Activated CD8-positive, alpha-beta T cell treated with anti-CD3 and anti-CD28 coated beads, Interleukin-2, amount 10 ng/mL, durations not matched to agents 7 days and 5 days (primary cell): Measurements from ENCODE around the gene KCNK13. TPM values are rescaled to one million over a fixed set of nuclear protein-coding genes. Genes with fewer than 3 reads are reported as not detected.
A peak's percentile ranks its signal among the peaks of the same experiment; 100 is the strongest.
"Not testable (repeated sequence)": the region's sequence is repeated elsewhere in the genome, so short reads cannot be mapped to it uniquely, and the experiment has no call there.

Source experiments
- ATAC-seq: fragments of 150-1000 bp; cut with Tn5 transposase; one replicate; pipeline ENCODE4 v1.10.0; 2021; ENCODE audit warnings: moderate library complexity
- CTCF ChIA-PET: fragments of 350-600 bp; sonication (Branson Sonifier 250); formaldehyde crosslinking; loops from one replicate; lab custom pipeline; 2021; ENCODE audit warnings: antibody characterized with exemption; lab: Charles Lee
- POLR2A ChIA-PET: fragments of 350-600 bp; sonication (Branson Sonifier 250); formaldehyde crosslinking; loops from one replicate; lab custom pipeline; 2021; ENCODE audit warnings: antibody characterized with exemption; lab: Charles Lee
- DNase-seq: peaks from one replicate; pipeline ENCODE4 v3.0.0-alpha.2; 2020
- H3K27ac Mint-ChIP-seq: one replicate; pipeline ENCODE4 v1.8.0; 2021; ENCODE audit warnings: mild to moderate bottlenecking, mixed read lengths
- H3K27me3 Mint-ChIP-seq: one replicate; pipeline ENCODE4 v1.8.0; 2021; ENCODE audit warnings: low read depth, mixed read lengths
- H3K36me3 Mint-ChIP-seq: one replicate; pipeline ENCODE4 v1.8.0; 2021; ENCODE audit warnings: low read depth, mixed read lengths
- H3K4me1 Mint-ChIP-seq: one replicate; pipeline ENCODE4 v1.8.0; 2021; ENCODE audit warnings: low read depth, mixed read lengths
- H3K4me3 Mint-ChIP-seq: one replicate; pipeline ENCODE4 v1.8.0; 2021; ENCODE audit warnings: mild to moderate bottlenecking, mixed read lengths
- H3K9me3 Mint-ChIP-seq: one replicate; pipeline ENCODE4 v1.8.0; 2022; ENCODE audit warnings: mixed read lengths; ENCODE audit not compliant: insufficient read depth
- total RNA-seq, 2 experiments: library from RNA; stranded (reverse); gene quantifications; one replicate each; pipeline ENCODE4 v1.2.3, GENCODE V29; 2021

Gene KCNK13
- total RNA-seq, 2 experiments from 2014 or later: 0.11 to 0.13 TPM

GRCh38 chr14:90062822-90063539 lies 1.2 kb downstream of the KCNK13 start:
- ChIA-PET POLR2A (interaction anchor here (0.6 kb wide), 1 partner anchor 365 kb away, joined by 3 read pairs; no protein-coding TSS in a partner anchor), CTCF (interaction anchor here (1.2 to 1.4 kb wide), 3 partner anchors 89 to 123 kb away, joined by 3 to 4 read pairs (median 3); no protein-coding TSS in a partner anchor)
- peak overlapping the region; percentile 68 for H3K4me3 Mint-ChIP-seq
- ATAC-seq: no peak
- no peak overlapping the region for H3K27ac Mint-ChIP-seq
- H3K9me3 Mint-ChIP-seq: no peaks in the 10 kb centered on the region
- peaks cover 58% of the 10 kb centered on the region for H3K27me3 Mint-ChIP-seq
- H3K4me1 Mint-ChIP-seq: peaks cover 24% of the 10 kb centered on the region
- H3K36me3 Mint-ChIP-seq: no peaks in the 10 kb centered on the region
- DNase-seq: no peak

GRCh38 chr14:90072350-90072749 lies 10.6 kb downstream of the KCNK13 start:
- ATAC-seq: no peak
- Mint-ChIP-seq H3K36me3 (no peaks in the 10 kb centered on the region), H3K27me3 (peaks cover 33% of the 10 kb centered on the region), H3K9me3 (no peaks in the 10 kb centered on the region), H3K27ac (no peak overlapping the region), H3K4me1 (no peaks in the 10 kb centered on the region), H3K4me3 (no peak overlapping the region)
- POLR2A ChIA-PET: no interaction called here
- DNase-seq: no peak
- CTCF ChIA-PET: no interaction called here

GRCh38 chr14:90079576-90079975 lies 17.8 kb downstream of the KCNK13 start:
- ATAC-seq (no peak), DNase-seq (no peak)
- Mint-ChIP-seq H3K4me1 (no peaks in the 10 kb centered on the region), H3K36me3 (no peaks in the 10 kb centered on the region), H3K4me3 (no peak overlapping the region), H3K9me3 (no peaks in the 10 kb centered on the region), H3K27ac (no peak overlapping the region), H3K27me3 (peaks cover 39% of the 10 kb centered on the region)
- POLR2A ChIA-PET: no interaction called here
- CTCF ChIA-PET: no interaction called here

- Mint-ChIP-seq H3K36me3 (peaks cover 3% of the 10 kb centered on the region), H3K9me3 (no peaks in the 10 kb centered on the region), H3K4me3 (no peak overlapping the region), H3K27me3 (peaks cover 26% of the 10 kb centered on the region), H3K4me1 (no peaks in the 10 kb centered on the region), H3K27ac (no peak overlapping the region)
- ATAC-seq: no peak
- ChIA-PET CTCF (no interaction called here), POLR2A (no interaction called here)
- DNase-seq: no peak
Measured at GRCh38 chr14:90087433-90087832, 25.6 kb downstream of the KCNK13 start.

DNA sequence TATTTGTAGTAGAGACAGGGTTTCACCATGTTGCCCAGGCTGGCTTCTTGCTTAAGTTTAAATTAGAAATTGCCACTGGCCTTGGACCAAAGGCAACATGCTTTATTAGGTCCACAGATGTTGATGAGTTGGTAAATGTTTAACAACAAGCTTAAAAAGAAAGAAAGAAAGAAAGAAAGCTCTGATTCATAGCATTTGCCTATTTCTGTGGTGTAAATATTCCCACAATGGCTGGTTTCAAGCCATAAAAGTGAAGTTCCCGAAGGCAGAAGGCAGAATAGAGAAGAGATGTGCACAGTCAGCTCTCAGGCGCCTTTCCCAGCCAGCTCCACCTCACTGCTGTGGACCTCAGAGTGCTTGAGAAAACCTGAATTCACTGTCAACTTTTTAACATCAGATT lies 26.4 kb downstream of the KCNK13 start:
- no peak overlapping the region for H3K27ac Mint-ChIP-seq
- DNase-seq (no peak), ATAC-seq (no peak)
- POLR2A ChIA-PET: interaction anchor here (0.6 kb wide), 1 partner anchor 12 kb away, joined by 3 read pairs; no protein-coding TSS in a partner anchor
- H3K36me3 Mint-ChIP-seq: peaks cover 3% of the 10 kb centered on the region
- no peaks in the 10 kb centered on the region for H3K9me3 Mint-ChIP-seq
- H3K4me1 Mint-ChIP-seq: peaks cover 3% of the 10 kb centered on the region
- CTCF ChIA-PET: no interaction called here
- H3K27me3 Mint-ChIP-seq: peaks cover 20% of the 10 kb centered on the region
- no peak overlapping the region for H3K4me3 Mint-ChIP-seq

DNA sequence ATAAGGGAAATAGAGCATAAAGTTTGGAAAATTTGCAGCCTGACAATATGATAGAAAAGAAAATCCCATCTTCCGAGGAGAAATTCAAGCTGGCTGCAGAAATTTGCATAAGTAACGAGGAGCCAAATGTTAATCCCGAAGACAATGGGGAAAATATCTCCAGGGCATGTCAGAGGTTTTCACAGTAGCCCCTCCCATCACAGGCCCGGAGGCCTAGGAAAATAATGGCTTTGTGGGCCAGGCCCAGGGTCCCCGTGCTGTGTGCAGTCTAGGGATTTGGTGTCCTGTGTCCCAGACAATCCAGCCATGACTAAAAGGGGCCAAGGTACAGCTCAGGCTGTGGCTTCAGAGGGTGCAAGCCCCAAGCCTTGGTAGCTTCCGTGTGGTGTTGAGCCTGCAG lies 27.7 kb downstream of the KCNK13 start:
- CTCF ChIA-PET, ATAC-seq, POLR2A ChIA-PET, H3K36me3 Mint-ChIP-seq, H3K4me3 Mint-ChIP-seq, H3K27ac Mint-ChIP-seq, DNase-seq, H3K9me3 Mint-ChIP-seq: not testable (repeated sequence)
- Mint-ChIP-seq H3K4me1 (peaks cover 12% of the 10 kb centered on the region), H3K27me3 (peaks cover 10% of the 10 kb centered on the region)

GRCh38 chr14:90091393-90091792 lies 29.6 kb downstream of the KCNK13 start:
- peaks cover 3% of the 10 kb centered on the region for H3K36me3 Mint-ChIP-seq
- no peak overlapping the region for H3K27ac Mint-ChIP-seq
- DNase-seq (no peak), ATAC-seq (no peak)
- H3K9me3 Mint-ChIP-seq: no peaks in the 10 kb centered on the region
- peaks cover 17% of the 10 kb centered on the region for H3K4me1 Mint-ChIP-seq
- CTCF ChIA-PET: no interaction called here
- POLR2A ChIA-PET: no interaction called here
- no peak overlapping the region for H3K4me3 Mint-ChIP-seq
- H3K27me3 Mint-ChIP-seq: peaks cover 5% of the 10 kb centered on the region

- CTCF ChIA-PET: interaction anchor here (1.5 kb wide), 1 partner anchor 140 kb away, joined by 4 read pairs; no protein-coding TSS in a partner anchor
- no peak overlapping the region for H3K4me3 Mint-ChIP-seq
Measured at GRCh38 chr14:90093942-90094595, 32.3 kb downstream of the KCNK13 start.

GRCh38 chr14:90095096-90095495 lies 33.3 kb downstream of the KCNK13 start:
- Mint-ChIP-seq H3K27me3 (peaks cover 3% of the 10 kb centered on the region), H3K4me1 (peaks cover 17% of the 10 kb centered on the region), H3K9me3 (no peaks in the 10 kb centered on the region), H3K27ac (no peak overlapping the region), H3K36me3 (peaks cover 3% of the 10 kb centered on the region), H3K4me3 (no peak overlapping the region)
- DNase-seq: no peak
- ATAC-seq: no peak
- POLR2A ChIA-PET: no interaction called here
- CTCF ChIA-PET: interaction anchor here (1.5 kb wide), 1 partner anchor 139 kb away, joined by 4 read pairs; no protein-coding TSS in a partner anchor

More at GRCh38 chr14:90093942-90094595, 32.3 kb downstream of the KCNK13 start:
- peak overlapping the region; percentile 30 for H3K27ac Mint-ChIP-seq
- H3K4me1 Mint-ChIP-seq: peaks cover 17% of the 10 kb centered on the region
- H3K36me3 Mint-ChIP-seq: peaks cover 3% of the 10 kb centered on the region
- H3K9me3 Mint-ChIP-seq: no peaks in the 10 kb centered on the region
- no peak for ATAC-seq
- DNase-seq: no peak
- POLR2A ChIA-PET: no interaction called here
- H3K27me3 Mint-ChIP-seq: peaks cover 3% of the 10 kb centered on the region

DNA sequence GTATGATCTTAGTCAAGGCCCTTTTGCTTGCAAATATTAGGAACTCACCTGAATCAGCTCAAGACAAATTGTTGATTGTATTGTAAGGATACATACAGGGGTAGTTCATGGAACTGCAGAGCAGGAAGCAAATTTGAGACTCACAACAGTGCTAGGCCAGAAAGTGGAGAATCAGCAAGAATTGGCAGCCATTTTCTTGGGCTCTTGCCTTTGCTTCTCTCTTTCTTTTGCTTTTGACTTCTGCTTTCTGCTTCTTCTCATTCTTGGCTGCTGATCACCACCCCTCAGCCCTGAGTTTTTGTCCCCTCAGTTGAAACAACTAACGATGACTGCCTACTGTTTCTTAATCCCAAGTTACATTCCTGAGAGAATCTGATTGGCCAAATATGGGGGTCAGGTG lies 34.8 kb downstream of the KCNK13 start:
- H3K4me1 Mint-ChIP-seq: peaks cover 17% of the 10 kb centered on the region
- peaks cover 3% of the 10 kb centered on the region for H3K36me3 Mint-ChIP-seq
- H3K27ac Mint-ChIP-seq: no peak overlapping the region
- H3K4me3 Mint-ChIP-seq: no peak overlapping the region
- peaks cover 3% of the 10 kb centered on the region for H3K27me3 Mint-ChIP-seq
- no peaks in the 10 kb centered on the region for H3K9me3 Mint-ChIP-seq
- CTCF ChIA-PET: no interaction called here
- ATAC-seq (no peak), DNase-seq (no peak)
- POLR2A ChIA-PET: no interaction called here

DNA sequence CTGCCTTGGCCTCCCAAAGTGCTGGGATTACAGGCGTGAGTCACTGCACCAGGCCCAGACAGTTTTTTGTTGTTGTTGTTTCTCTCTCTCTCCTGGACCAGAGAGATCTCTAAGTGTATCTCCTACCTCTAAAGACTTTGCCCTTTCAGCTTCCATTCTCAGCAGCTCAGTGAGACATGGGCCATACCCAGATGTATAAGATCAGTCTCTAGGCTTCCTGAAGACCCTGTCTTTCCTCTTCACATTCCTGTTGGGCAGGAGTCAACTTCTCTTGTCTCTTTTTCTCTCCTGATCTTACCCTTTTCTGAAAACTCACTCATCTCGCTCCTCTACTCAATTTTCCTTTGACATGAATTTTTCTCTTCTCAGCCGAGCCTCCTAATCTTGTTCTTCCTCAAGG lies 42.0 kb downstream of the KCNK13 start:
- Mint-ChIP-seq H3K36me3 (no peaks in the 10 kb centered on the region), H3K4me1 (no peaks in the 10 kb centered on the region), H3K27ac (no peak overlapping the region), H3K9me3 (no peaks in the 10 kb centered on the region), H3K27me3 (peaks cover 4% of the 10 kb centered on the region), H3K4me3 (no peak overlapping the region)
- ATAC-seq (no peak), DNase-seq (no peak)
- ChIA-PET CTCF (no interaction called here), POLR2A (no interaction called here)

- Mint-ChIP-seq H3K4me3 (no peak overlapping the region), H3K9me3 (no peaks in the 10 kb centered on the region), H3K4me1 (no peaks in the 10 kb centered on the region), H3K36me3 (no peaks in the 10 kb centered on the region), H3K27ac (no peak overlapping the region), H3K27me3 (peaks cover 4% of the 10 kb centered on the region)
- no peak for DNase-seq
- ChIA-PET POLR2A (no interaction called here), CTCF (no interaction called here)
- ATAC-seq: no peak
Measured at GRCh38 chr14:90105756-90106155, 44.0 kb downstream of the KCNK13 start.
